ENCODE measurements around the gene TSPAN1. TPM values are rescaled to one million over a fixed set of nuclear protein-coding genes. Genes with fewer than 3 reads are reported as not detected.
"Not testable (repeated sequence)": the region's sequence is repeated elsewhere in the genome, so short reads cannot be mapped to it uniquely, and the experiment has no call there.

The TSPAN1 gene
- total RNA-seq, 1 experiment from 2014 or later, result 134 TPM

GRCh38 chr1:46219551-46220520, 44.9 kb downstream of the TSPAN1 start:
- BruUV-seq (replicated peaks), result no TSS peak
- intact Hi-C loops (cut with micrococcal nuclease; ENCODE audit: unreplicated experiment), result loop anchor here (10.0 kb wide), 2 partner anchors 725 to 1205 kb away; partner anchors contain the start of genes HECTD3, TESK2 and UROD
- Histone ChIP-seq H3K4me2 (no peak overlapping the region), H3K27ac (no peak overlapping the region), H3K4me3 (no peak overlapping the region), H3K79me2 (ENCODE audit: low read depth) (no peaks in the 10 kb centered on the region), H4K20me1 (ENCODE audit: insufficient read depth) (no peaks in the 10 kb centered on the region), H3K9me2 (ENCODE audit: insufficient read depth) (no peaks in the 10 kb centered on the region), H3F3A (ENCODE audit: insufficient read depth, low read depth) (peaks cover 6% of the 10 kb centered on the region; the same call in 1 of the 2 replicates), H3K36me3 (ENCODE audit: low read depth) (no peaks in the 10 kb centered on the region), H3K27me3 (ENCODE audit: insufficient read depth, low read depth) (no peaks in the 10 kb centered on the region), H3K9me3 (ENCODE audit: insufficient read depth, low read depth) (no peaks in the 10 kb centered on the region), H3K4me1 (replicated peaks; ENCODE audit: insufficient read depth) (peaks cover 5% of the 10 kb centered on the region), H2AFZ (no peak overlapping the region)
- ChIA-PET POLR2A (ENCODE audit: unreplicated experiment) (interaction anchor here (0.6 kb wide), 2 partner anchors 27 to 64 kb away, joined by 5 to 6 read pairs; no protein-coding TSS in a partner anchor), CTCF (interaction anchor here (0.7 to 1.2 kb wide), 3 partner anchors 10 to 67 kb away, joined by 3 to 7 read pairs (median 3); partner anchors contain the start of gene RAD54L)
- DNase-seq, result no peak
- TF ChIP-seq, protein P1, sequence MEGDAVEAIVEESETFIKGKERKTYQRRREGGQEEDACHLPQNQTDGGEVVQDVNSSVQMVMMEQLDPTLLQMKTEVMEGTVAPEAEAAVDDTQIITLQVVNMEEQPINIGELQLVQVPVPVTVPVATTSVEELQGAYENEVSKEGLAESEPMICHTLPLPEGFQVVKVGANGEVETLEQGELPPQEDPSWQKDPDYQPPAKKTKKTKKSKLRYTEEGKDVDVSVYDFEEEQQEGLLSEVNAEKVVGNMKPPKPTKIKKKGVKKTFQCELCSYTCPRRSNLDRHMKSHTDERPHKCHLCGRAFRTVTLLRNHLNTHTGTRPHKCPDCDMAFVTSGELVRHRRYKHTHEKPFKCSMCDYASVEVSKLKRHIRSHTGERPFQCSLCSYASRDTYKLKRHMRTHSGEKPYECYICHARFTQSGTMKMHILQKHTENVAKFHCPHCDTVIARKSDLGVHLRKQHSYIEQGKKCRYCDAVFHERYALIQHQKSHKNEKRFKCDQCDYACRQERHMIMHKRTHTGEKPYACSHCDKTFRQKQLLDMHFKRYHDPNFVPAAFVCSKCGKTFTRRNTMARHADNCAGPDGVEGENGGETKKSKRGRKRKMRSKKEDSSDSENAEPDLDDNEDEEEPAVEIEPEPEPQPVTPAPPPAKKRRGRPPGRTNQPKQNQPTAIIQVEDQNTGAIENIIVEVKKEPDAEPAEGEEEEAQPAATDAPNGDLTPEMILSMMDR (conservative IDR thresholded peaks at IDR 0.05), result no peak
- TF ChIP-seq EZH2 (IDR thresholded peaks at IDR 0.05; ENCODE audit: low read depth), result no peak

GRCh38 chr1:46220808-46221207, 45.9 kb downstream of the TSPAN1 start:
- Histone ChIP-seq H3K9me3 (ENCODE audit: insufficient read depth, low read depth) (no peaks in the 10 kb centered on the region), H3K4me2 (no peak overlapping the region), H3K4me3 (no peak overlapping the region), H3F3A (ENCODE audit: insufficient read depth, low read depth) (peaks cover 6% of the 10 kb centered on the region; the same call in 1 of the 2 replicates), H3K9me2 (ENCODE audit: insufficient read depth) (no peaks in the 10 kb centered on the region), H3K27ac (no peak overlapping the region), H4K20me1 (ENCODE audit: insufficient read depth) (no peaks in the 10 kb centered on the region), H3K79me2 (ENCODE audit: low read depth) (no peaks in the 10 kb centered on the region), H3K36me3 (ENCODE audit: low read depth) (no peaks in the 10 kb centered on the region), H3K4me1 (replicated peaks; ENCODE audit: insufficient read depth) (peaks cover 5% of the 10 kb centered on the region), H3K27me3 (ENCODE audit: insufficient read depth, low read depth) (no peaks in the 10 kb centered on the region), H2AFZ (no peak overlapping the region)
- DNase-seq, result no peak
- intact Hi-C loops (cut with micrococcal nuclease; ENCODE audit: unreplicated experiment), result loop anchor here (10.0 kb wide), 2 partner anchors 726 to 1206 kb away; partner anchors contain the start of genes HECTD3, TESK2 and UROD
- TF ChIP-seq, protein P1 (conservative IDR thresholded peaks at IDR 0.05), result no peak
- no peak for TF ChIP-seq EZH2 (IDR thresholded peaks at IDR 0.05; ENCODE audit: low read depth)
- ChIA-PET CTCF (interaction anchor here (0.7 to 1.2 kb wide), 2 partner anchors 21 to 26 kb away, joined by 3 read pairs; partner anchors contain the start of gene RAD54L), POLR2A (ENCODE audit: unreplicated experiment) (no interaction called here)
- no TSS peak for BruUV-seq (replicated peaks)

DNA sequence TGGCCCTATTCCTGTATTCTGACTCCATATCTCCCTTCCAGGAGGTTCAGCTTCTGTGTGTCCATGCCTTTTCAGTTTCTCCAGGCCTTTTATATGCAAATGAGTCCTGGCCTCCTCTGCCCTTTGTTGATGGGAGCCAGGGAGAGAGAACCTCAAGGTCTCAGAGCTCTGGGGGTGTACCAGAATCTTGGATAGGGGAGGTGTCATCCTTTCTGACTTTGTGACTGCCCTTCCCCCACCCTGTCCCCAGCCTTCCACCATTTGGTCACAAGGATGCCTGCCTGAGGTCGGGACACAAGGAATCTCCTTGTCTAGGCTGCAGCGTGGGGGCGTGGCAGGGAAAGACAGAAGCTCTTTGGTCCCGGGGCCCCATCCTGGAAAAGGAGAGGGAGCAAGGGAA, 46.9 kb downstream of the TSPAN1 start:
- no peak for DNase-seq
- TF ChIP-seq EZH2 (IDR thresholded peaks at IDR 0.05; ENCODE audit: low read depth), result no peak
- TF ChIP-seq, protein P1 (conservative IDR thresholded peaks at IDR 0.05), result no peak
- Histone ChIP-seq H3K4me1 (replicated peaks; ENCODE audit: insufficient read depth) (peaks cover 5% of the 10 kb centered on the region), H2AFZ (no peak overlapping the region), H3K79me2 (ENCODE audit: low read depth) (no peaks in the 10 kb centered on the region), H4K20me1 (ENCODE audit: insufficient read depth) (no peaks in the 10 kb centered on the region), H3K4me2 (no peak overlapping the region), H3F3A (ENCODE audit: insufficient read depth, low read depth) (peaks cover 6% of the 10 kb centered on the region; the same call in 1 of the 2 replicates), H3K9me2 (ENCODE audit: insufficient read depth) (no peaks in the 10 kb centered on the region), H3K27ac (no peak overlapping the region), H3K27me3 (ENCODE audit: insufficient read depth, low read depth) (no peaks in the 10 kb centered on the region), H3K36me3 (ENCODE audit: low read depth) (no peaks in the 10 kb centered on the region), H3K9me3 (ENCODE audit: insufficient read depth, low read depth) (no peaks in the 10 kb centered on the region), H3K4me3 (no peak overlapping the region)
- intact Hi-C loops (cut with micrococcal nuclease; ENCODE audit: unreplicated experiment), result loop anchor here (10.0 kb wide), 2 partner anchors 727 to 1207 kb away; partner anchors contain the start of genes HECTD3, TESK2 and UROD
- CTCF ChIA-PET, result interaction anchor here (0.6 to 0.9 kb wide), 3 partner anchors 22 to 41 kb away, joined by 3 read pairs; no protein-coding TSS in a partner anchor
- no TSS peak for BruUV-seq (replicated peaks)
- POLR2A ChIA-PET (ENCODE audit: unreplicated experiment), result no interaction called here

- not testable (repeated sequence) for H3K9me2 ChIP-seq (ENCODE audit: insufficient read depth); H4K20me1 ChIP-seq (ENCODE audit: insufficient read depth); BruUV-seq (replicated peaks); H3K36me3 ChIP-seq (ENCODE audit: low read depth); H3K27me3 ChIP-seq (ENCODE audit: insufficient read depth, low read depth); DNase-seq; H3F3A ChIP-seq (ENCODE audit: insufficient read depth, low read depth); H3K27ac ChIP-seq; H3K4me3 ChIP-seq; H2AFZ ChIP-seq; H3K79me2 ChIP-seq (ENCODE audit: low read depth); H3K9me3 ChIP-seq (ENCODE audit: insufficient read depth, low read depth); H3K4me1 ChIP-seq (replicated peaks; ENCODE audit: insufficient read depth)
- H3K4me2 ChIP-seq, result peak overlapping the region; percentile 27; the same call in 1 of the 2 replicates
- intact Hi-C loops (cut with micrococcal nuclease; ENCODE audit: unreplicated experiment), result loop anchor here (1.0 to 10.0 kb wide), 7 partner anchors 25 to 1208 kb away; partner anchors contain the start of genes HECTD3, POMGNT1, TESK2 and UROD
- POLR2A ChIA-PET (ENCODE audit: unreplicated experiment), result interaction anchor here (0.6 to 1.3 kb wide), 6 partner anchors 12 to 1208 kb away, joined by 3 to 20 read pairs (median 6); no protein-coding TSS in a partner anchor
- CTCF ChIA-PET, result interaction anchor here (0.7 to 1.9 kb wide), 14 partner anchors 9 to 338 kb away, joined by 3 to 58 read pairs (median 4); partner anchors contain the start of genes POMGNT1 and RAD54L
Measured at GRCh38 chr1:46223055-46223454, 48.2 kb downstream of the TSPAN1 start.
